Activated CD4-positive, CD25-positive, alpha-beta regulatory T cell treated with anti-CD3 and anti-CD28 coated beads, Interleukin-2, amount 50 U/mL, for 16 hours (primary cell): Measurements from ENCODE around the gene C9.
"Not testable (repeated sequence)": the region's sequence is repeated elsewhere in the genome, so short reads cannot be mapped to it uniquely, and the experiment has no call there.

Source experiments
- DNase-seq: peaks from one replicate; pipeline ENCODE4 v3.0.0-alpha.2; 2020; ENCODE audit warnings: low read depth, low spot score

C9 gene

DNA sequence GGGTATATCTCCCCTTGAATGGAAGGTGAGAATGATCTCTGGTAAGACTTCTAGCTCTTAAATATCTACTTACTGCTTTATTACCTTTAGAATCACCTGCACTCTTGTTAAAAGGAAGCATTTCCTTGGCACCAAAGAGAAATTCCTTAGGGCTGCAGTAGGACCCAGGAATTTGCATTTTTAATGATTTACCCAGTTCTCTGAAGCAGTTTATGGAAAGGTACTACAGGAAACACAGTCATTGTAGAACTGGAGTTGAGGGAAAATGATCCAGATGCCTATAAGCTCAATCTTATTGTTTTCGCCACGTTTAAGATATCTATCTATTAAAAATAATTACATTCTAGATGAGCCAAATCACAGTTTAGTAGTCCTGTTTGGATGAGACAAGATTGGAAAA lies 9.5 kb upstream of the C9 start:
- DNase-seq = no peak

DNA sequence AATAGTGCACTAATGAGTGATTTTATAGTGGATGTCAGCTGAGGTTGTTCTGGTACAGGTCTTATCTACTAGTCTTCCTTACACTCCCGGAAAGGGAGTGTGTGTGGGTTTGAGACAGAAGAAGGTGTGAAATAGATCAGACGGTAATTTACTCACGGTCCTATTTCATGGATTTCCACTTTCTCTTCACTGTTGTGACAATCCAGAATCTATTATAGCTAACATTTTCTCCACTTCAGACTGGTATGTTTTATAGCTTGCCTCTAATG lies 7.0 kb upstream of the C9 start:
- no peak for DNase-seq

DNA sequence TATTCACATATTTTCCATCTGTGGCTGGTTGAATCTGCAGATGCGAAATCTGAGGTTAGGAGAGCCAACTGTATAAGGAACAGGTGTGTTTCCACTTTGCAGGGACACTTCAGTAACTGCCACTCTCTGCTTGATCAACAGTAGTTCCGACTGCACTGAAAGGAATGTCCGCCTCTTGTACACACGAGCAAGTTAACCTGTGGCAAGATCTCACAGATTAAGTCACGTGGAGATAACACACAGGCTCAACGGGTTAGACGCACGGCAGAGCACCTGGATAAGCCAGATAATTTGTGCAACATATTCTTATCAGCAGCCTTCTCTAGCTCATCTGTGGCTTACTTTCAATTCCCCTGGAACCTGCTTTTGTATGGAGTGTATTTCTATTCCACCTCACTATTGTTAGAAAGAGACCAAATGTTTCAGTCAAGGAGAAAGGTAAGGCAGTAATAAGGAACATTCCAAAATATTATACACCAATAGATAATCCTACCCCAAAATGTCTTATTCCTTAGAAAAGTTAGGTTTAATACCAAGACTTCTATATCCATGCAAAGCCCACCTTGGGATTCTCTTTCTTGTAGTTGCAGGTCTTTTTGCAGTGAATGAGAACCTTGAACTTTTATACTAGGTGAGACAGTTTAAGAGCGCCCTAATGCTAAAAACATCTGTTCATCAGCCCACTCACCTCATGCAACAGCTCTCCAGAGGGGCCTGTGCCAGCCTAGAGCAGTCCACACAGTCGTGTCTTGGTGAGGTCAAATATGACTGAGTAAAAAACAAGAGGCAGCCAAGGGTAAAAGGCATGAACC lies 6.5 kb upstream of the C9 start:
- no peak for DNase-seq

DNA sequence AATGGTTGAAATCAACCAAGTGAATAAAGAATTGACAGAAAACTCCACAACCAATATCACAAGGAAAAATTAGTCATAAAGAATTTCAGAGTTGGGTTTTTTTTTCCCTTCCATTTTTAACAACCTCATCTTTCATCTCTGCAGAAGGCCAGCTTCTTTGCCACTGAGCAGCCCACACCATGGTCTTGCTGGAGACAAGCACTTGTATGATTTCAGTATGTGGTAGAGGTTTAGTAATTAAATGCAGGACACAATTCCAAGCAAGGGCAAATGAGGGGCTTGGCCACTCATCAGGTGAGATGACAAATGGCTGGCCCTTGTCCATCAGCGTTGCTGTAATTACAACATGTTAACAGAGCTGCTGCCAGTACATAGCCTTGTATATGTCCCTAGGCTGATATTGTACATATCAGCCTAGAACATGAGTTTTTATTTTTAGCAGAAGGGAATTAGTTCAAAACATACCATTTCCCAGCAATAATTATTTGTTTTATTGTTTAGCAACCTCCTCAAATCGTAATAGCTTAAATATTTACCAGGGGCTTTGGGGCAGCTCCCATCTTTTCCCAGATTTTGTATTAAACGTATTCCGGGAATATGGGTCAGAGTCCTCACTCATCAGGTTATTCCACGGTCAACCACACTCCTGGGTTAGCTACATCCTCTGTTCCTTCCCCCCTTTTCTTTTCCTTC lies 5.0 kb upstream of the C9 start:
- no peak for DNase-seq

DNA sequence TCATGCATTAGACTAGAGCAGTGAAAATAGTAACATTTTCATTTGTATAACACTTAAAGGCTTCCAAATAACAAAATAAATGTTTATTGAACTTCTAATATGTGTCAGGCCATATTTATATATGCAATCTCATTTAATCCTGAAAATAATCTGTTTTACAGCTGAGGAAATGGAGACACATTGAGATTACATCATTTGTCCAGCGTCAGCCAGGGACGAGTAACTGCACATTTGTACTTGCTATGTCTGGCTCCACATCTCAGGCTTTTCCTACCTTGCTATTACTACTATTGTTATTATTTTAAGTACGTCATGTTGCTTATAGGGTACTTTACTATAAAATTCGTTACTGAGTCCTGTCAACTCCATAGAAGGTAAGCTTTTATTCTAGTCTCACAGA lies 3.8 kb upstream of the C9 start:
- no peak for DNase-seq

DNA sequence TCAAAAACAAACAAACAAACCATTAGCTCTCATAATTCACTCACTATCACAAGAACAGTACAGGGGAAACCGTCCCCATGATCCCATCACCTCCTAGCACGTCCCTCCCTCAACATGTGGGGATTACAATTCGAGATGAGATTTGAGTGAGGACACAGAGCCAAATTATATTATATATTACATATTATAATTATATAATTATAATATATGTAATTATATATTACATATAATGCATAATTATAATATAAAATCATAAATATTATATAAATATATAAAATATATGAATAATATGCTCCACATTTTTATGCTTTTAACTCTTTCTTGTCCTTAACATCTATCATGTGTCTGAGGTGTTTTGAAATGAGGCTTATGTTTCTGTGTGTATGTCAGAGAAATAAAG lies 3.4 kb upstream of the C9 start:
- DNase-seq = no peak

DNA sequence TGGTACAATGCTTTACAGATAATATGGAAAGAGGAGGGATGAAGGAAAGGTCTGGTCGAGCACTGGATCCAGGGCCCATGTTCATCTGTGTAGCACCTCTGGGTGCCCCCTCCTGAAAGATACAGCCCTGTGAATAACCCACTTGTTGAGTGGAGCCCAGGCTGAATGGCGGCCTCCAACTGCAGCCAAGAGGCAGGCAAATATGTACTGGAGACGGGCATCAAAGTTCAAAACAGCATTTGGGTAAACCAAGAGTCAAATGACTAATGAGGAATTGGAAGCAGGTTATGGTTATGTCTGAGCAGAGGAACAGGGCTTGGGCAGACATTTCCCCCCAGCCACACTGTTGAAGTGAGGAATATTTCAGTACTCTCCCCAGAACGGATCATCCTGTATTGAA lies 1.1 kb downstream of the C9 start:
- no peak for DNase-seq

DNA sequence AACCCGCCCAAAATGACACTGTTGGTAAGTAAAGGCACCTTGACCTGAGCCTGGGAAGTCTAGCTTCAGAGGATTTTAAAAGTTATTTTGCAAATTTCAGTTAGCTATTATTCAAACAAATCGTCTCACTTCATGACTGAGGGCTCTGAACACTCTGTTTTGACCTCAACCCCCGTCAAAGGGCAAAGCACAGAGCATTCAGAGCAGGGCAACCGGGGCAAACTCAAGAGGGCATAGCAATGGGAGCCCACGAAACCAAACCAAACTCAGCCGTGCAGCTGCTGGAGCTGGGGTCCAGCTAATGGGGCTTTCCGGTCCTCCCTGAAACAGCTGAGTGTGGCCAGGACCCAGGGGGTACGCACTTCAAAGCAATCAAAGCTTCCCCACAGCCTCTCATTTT lies 1.6 kb downstream of the C9 start:
- DNase-seq = no peak

DNA sequence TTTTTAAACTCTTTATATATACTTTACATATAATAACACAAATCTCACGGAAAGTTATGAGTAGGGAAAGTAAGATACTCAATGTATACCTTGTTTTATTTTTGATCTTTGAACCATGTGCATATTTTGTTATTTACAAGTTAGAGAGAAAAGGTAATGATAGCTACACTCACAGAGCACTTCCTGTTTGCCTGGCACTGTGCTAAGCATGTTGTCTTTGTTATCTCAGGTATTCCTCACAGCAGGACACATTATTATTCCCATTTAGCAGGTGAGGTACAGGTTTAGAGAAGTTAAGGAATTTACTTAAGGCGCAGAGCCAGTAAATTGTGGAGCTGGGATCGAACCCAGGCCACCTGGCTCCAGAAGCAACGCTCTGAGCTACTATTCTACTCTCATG lies 3.0 kb downstream of the C9 start:
- DNase-seq = no peak

DNA sequence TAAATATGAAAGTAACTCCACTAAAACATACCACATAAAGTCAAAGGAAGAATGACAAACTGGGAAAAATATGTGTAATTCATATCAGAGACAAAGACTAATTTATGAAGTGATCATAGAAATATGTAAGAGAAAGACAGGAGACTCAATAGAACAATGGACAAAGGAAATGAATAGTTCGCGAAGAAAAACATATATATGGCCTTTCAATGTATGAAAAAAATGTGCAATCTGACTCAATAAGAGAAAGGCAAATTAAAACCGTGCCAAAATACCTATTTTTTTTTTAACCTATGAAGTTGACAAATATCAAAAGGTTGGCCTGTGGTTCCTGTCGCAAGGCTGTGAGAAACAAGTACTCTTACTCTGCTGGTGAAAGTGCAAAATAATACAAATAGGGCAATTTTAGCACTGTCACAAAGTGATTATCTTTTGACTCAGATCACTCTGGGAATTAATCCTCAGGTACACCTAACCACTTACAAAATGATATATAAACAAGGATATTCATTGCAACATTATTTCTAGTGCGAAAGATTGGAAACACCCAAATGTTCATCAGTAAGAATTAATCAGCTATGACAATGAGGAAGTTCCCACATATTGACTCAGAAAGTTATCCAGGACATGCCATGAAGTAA lies 3.7 kb downstream of the C9 start:
- no peak for DNase-seq

DNA sequence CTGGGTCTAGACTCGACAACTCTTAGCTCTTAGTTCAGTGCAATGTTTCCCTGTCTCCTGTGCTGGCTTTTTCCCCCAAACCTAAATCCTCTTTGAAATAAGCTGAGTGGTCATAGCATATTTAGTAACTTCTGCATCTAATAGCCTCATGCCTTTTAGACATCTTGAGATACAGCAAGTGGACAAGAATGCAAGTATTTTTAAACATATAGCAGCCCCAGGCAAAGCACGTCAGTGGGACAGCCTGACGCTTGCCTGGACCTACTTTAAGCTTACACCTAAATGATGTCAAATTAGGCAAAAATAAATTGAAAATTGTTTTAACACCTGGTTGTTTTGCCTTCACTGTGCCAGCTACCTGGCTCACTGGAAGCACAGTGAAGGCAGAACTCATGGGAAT lies 8.0 kb downstream of the C9 start:
- no peak for DNase-seq

DNA sequence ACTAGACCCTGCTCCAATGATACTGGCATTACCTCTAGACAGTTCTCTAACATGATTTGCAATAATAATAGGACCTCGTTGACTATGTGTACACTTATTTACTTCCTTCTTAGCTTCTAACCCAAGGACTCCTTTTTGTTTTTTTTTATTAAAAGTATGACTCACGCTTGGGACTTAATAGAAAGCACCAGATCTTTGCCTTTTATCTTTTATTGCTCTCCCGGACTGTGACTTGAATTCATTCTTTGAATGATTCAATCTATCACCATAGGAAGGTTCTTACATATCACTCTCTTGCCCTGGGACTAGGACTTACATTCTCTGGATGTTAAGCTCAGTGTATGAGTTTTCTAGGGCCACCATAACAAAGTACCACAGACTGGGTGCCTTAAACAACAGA lies 9.0 kb downstream of the C9 start:
- DNase-seq = no peak

DNA sequence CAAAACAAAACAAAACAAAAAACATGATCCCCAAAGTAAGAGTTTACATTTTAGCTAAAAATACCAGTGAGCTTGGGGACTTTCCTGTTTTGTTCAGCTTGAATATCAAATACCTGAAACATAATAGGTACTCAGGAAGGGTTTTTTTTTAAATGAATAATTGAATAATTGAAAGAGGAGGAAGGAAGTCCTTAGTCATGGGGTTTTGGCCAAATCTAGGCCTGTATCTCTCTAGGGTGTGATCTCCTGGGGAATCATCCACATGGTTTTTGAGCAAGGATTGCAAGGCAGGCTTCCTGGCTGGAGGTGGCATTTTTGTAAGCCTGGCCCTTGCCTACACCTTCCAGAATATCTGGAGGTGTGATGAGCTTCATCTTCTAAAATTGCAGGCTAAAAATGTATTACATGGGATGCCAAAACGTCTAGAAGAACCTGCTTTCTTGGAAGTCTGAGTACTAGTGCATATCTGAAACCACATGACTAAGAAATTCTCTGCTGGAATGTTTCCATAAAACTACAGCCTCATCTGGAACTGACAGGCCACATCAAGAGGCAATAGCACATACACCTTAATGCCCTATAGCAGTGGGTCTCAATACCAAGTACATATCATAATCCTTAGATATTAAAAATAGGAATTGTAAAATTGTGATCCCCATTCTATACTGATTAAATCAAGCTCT lies 10.4 kb downstream of the C9 start:
- DNase-seq = no peak

DNA sequence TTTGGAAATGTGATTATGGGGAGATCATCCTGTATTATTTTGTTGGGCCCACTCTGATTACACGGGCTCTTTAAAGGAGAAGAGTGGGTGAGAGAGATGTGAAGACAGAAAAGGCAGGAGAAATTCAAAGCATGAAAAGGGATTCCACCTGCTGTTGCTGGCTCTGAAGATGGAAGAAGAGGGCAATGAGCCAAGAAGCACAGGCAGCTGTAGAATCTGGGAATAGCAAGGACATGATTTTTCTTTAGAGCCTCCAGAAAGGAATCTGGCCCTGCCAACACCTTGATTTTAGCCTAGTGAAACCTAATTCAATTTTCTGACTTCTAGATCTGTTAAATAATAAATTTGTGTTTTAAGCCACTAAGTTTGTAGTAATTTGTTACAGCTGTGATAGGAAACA lies 11.3 kb downstream of the C9 start:
- DNase-seq = no peak

DNA sequence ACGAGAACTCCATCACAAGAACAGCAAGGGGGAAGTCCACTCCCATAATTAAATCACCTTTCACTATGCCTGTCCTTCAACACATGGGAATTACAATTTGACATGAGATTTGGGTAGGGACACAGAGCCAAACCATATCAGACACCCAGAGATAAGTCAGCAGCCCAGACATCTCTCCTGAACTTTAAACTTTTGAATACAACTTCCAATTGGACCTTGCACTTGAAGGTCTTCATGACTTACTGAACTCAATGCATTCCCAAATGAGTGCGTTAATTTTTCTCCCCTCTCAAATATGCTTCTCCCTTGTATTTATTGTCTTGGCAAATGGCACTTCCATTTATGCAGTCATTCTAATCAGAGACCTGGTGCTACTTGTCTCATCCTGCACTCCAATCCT lies 12.1 kb downstream of the C9 start:
- no peak for DNase-seq

DNA sequence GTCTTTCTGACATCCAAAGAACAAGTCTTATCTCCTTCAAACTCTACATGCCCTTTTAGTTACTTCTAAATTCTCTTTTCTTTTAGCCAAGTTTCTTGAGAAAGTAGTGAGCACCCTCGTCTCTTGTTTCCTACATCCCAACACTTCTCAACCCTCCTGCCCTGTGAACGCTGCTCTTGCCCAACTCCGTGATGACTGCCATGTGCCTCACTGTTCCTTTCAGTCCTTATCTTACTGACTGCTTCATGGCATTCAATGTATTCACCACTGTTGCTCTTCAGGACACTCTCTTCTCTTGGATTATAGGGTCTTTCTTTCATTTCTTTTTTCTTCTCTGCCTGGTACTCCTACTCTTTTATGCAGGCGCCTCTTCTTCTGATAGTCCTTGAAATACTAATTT lies 14.8 kb downstream of the C9 start:
- no peak for DNase-seq

DNA sequence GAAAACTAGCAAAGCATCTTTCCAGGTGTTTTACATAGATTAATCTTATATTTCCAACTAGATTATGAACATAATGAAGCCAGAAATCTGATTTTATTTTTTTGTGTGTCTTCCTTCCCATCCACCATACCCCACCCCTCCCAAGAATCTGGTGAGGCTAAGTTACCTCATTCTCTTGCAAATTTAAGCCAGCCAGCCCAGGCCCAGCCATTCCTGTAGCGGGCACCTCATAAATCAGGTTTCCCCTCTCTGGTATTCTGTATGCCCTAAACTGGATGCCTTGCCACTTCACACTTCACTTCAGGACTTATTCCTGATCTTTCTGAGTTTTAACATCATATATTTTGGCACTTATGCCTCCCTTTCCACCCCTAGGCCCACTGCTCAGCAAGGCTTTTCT lies 21.8 kb downstream of the C9 start:
- DNase-seq = no peak

DNA sequence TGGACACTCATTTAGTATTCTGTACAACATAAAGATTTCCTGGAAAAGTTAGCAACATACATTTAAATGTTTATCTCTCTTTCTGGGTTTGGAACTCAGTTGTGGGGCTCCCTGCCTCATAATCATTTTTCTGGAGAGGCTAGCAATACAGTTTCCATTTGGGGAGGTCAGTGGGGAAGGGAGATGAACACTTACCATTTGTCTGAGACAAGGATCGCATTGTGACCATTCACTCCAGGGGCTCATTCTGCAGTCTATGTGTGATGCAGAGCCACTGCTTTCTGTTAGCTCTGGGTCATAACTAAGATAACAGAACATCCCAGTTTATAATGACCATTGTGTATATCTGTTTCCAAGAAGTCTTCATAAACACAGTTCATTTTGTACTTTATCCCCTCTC lies 22.4 kb downstream of the C9 start:
- no peak for DNase-seq

DNA sequence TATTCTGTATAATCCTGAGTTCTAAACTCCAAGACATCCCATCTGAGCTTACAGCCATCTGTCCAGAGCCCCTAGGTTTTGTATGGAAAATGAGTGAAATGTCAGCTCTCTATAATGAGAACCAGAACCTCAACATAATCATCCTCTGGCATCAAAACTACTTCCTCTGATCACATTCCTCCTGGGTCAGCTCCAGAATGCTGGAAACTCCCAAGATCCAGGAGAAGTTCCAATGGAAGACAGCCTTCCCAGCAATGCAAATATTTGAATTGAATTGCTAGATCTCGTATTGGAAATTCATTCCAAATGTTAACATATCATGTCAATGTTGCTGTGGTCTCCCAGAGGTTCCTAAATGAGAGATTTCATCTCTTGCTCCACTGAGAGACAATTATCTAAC lies 23.8 kb downstream of the C9 start:
- DNase-seq = no peak

DNA sequence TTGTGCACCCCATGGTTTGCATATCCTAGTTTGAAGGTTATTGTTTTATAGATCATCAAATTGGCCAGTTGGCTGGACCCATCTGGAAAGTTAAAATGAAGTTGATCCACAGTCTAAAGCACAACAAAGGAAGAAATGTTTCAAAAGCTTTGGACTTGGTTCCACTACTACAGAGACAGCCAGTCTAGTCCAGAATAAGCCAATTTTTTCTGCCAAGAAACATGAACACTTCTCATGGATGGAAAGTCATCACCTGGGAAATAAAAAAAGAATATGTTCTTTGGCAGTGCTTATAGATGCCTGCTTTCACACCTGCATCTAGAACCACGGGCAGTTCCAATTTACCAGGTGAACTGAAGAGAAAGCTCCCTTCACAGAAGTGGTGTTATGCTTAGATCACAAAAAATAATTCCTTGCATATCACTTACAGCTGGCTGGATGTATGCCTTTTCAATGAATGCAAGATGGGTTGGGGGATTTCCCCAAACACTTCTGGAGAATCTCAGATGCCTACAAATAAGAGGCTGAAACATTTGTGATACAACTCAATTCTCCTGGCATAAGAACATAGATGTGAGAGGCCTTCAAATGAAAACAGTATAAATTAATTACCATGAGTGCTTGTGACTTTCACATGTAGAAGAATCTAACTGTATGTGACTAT lies 26.9 kb downstream of the C9 start:
- DNase-seq = no peak

DNA sequence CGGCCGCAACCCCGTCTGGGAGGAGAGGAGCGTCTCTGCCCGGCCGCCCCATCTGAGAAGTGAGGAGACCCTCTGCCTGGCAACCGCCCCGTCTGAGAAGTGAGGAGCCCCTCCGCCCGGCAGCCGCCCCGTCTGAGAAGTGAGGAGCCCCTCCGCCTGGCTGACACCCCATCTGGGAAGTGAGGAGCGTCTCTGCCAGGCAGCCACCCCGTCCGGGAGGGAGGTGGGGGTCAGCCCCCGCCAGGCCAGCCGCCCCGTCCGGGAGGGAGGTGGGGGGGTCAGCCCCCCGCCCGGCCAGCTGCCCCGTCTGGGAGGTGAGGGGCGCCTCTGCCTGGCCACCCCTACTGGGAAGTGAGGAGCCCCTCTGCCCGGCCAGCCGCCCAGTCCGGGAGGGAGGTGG lies 30.0 kb downstream of the C9 start:
- not testable (repeated sequence) for DNase-seq

DNA sequence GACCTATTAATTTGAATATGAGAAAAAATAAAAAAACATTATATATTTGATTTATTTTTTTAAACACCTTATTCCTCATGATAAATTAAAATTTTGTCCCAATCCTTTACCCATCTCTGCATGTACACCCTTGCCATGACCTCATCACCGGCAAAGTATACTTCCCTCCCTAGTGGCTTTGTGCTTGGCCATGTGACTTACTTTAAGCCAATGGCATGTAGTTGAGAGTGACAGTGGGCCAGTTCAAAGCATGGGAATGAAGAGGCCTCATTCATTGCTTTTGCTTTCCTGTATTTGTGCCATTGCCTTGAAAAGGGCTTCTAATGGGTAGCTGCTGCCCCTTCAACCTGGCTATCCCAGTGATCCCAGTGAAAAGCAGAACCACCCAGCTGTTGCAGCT lies 31.2 kb downstream of the C9 start:
- DNase-seq = no peak
